Heart right ventricle (tissue), 16 donors: ENCODE results near the gene KCNRG. TPM values are rescaled to one million over a fixed set of nuclear protein-coding genes. Genes with fewer than 3 reads are reported as not detected.

Source experiments
- ATAC-seq, 8 donors: fragments of 200-7000 bp; cut with Tn5 transposase; one replicate each; pipeline ENCODE4 v1.9.1; 2020; ENCODE audit warnings: mild to moderate bottlenecking in 8 of 8, moderate library complexity in 8 of 8, moderate number of reproducible peaks in 1 of 8
- DNase-seq, 2 donors: peaks; one replicate each; pipeline ENCODE4 v3.0.0-alpha.2; 2020
- H3K27ac ChIP-seq, 10 donors: fragments of 200-600 bp; sonication (generic) in 2 of 10; one replicate each; pipeline versions ENCODE4 v1.5.0 to v1.8.0; 2020 to 2022; ENCODE audit warnings: mild to moderate bottlenecking in 3 of 10
- H3K27me3 ChIP-seq, 7 donors: fragments of 200-600 bp; one replicate each; pipeline ENCODE4 v1.8.0; 2021 to 2022; ENCODE audit warnings: mild to moderate bottlenecking in 2 of 7
- H3K36me3 ChIP-seq, 9 donors: fragments of 200-600 bp; sonication (generic) in 1 of 9; one replicate each; pipeline versions ENCODE4 v1.5.0 to v1.8.0; 2020 to 2022; ENCODE audit warnings: mild to moderate bottlenecking in 2 of 9
- H3K4me1 ChIP-seq, 9 donors: fragments of 200-600 bp; sonication (generic) in 1 of 9; one replicate each; pipeline versions ENCODE4 v1.5.0 to v1.8.0; 2020 to 2022; ENCODE audit warnings: mild to moderate bottlenecking in 4 of 9
- H3K4me3 ChIP-seq, 10 donors: fragments of 200-600 bp; sonication (generic) in 2 of 10; one replicate each; pipeline versions ENCODE4 v1.5.0 to v1.8.0; 2020 to 2022; ENCODE audit warnings: mild to moderate bottlenecking in 7 of 10, moderate library complexity in 2 of 10
- H3K9me3 ChIP-seq, 11 donors: fragments of 200-600 bp in 10 of 11; sonication (generic) in 2 of 11; one replicate each; pipeline versions ENCODE4 v1.5.0 to v1.8.0; 2013 to 2022; ENCODE audit warnings: mild to moderate bottlenecking in 2 of 11, control low read depth in 1 of 11, moderate library complexity in 1 of 11
- CTCF ChIP-seq, 9 donors: fragments of 200-600 bp; sonication (generic) in 2 of 9; IDR thresholded peaks; one replicate each; pipeline versions ENCODE4 v1.5.0 to v1.8.0; 2021 to 2022; ENCODE audit warnings: antibody characterized with exemption in 9 of 9, mild to moderate bottlenecking in 5 of 9, moderate library complexity in 1 of 9
- WGBS, 2 donors: extraction: QIAGEN DNeasy Blood & Tissue Kit; methylation state at CpG; one replicate each; pipeline ENCODE4 v1.1.7; 2013; ENCODE audit warnings: inconsistent platforms in 1 of 2; 5-methylcytosine and 5-hydroxymethylcytosine counted together
- intact Hi-C, 10 donors: fragments of 100-400 bp; cut with DNase I; formaldehyde crosslinking; loops; one replicate each; pipeline versions ENCODE4 v1.11.1 to v1.14.2; 2022
- polyA plus RNA-seq, 2 donors: library from polyadenylated mRNA; stranded (reverse); fragments of 200-250 nt; gene quantifications; one replicate each; pipeline ENCODE4 v1.2.3, GENCODE V29; 2013
- total RNA-seq, 10 donors: library from RNA; stranded (reverse); fragmentation: NEBNext Ultra II Directional in 3 of 10; extraction: Animal tissue kit (Norgen Biotek cat#: 25700) in 3 of 10; gene quantifications; one replicate each; pipeline versions ENCODE4 v1.2.1 to v1.2.4, GENCODE V29; 2021 to 2023
- donor health status: Arrhythmogenic right ventricular cardiomyopathy.
- donor health status: ischemic (EF 13 %, LVEDD 7.1; RV severe dilation, severe dysfunction).
- donor health status: healthy with polysubstance abuse.
- donor health status: DM: no; HTN: yes; CAD: no.
- donor health status: DM: no; HTN: no; CAD: no.
- donor health status: ischemic (EF 25% LVEDD 6.9; RV normal size, moderate dysfunction).
- donor health status: ischemic (EF 25% LVEDD 5.7; RV mildly dilated, moderate dysfunction).
- donor health status: healthy.
- donor health status: DM: yes; HTN: yes; CAD: no.
- donor health status: Ischemic cardiomyopathy.
- donor health status: ischemic (EF 35%, LVEDD 5.7; RV mildly dilated, moderate dysfunction).
- donor health status: nonischemic (EF 11% LVEDD 7.7; RV severe dilation, severe dysfunction).
- donor health status: DM: yes; HTN: yes; CAD: no.
- donor health status: PGD.
- donor health status: ischemic (EF 29% LVEDD 5.4; RV normal size, mild dysfunction).
- donor health status: nonischemic (EF 23%, LVEDD 6.1; RV moderate dilation, normal function).

KCNRG gene
- total and polyA plus RNA-seq, 12 donors: 0.19 to 0.86 (median 0.23) TPM; not detected in 4

DNA sequence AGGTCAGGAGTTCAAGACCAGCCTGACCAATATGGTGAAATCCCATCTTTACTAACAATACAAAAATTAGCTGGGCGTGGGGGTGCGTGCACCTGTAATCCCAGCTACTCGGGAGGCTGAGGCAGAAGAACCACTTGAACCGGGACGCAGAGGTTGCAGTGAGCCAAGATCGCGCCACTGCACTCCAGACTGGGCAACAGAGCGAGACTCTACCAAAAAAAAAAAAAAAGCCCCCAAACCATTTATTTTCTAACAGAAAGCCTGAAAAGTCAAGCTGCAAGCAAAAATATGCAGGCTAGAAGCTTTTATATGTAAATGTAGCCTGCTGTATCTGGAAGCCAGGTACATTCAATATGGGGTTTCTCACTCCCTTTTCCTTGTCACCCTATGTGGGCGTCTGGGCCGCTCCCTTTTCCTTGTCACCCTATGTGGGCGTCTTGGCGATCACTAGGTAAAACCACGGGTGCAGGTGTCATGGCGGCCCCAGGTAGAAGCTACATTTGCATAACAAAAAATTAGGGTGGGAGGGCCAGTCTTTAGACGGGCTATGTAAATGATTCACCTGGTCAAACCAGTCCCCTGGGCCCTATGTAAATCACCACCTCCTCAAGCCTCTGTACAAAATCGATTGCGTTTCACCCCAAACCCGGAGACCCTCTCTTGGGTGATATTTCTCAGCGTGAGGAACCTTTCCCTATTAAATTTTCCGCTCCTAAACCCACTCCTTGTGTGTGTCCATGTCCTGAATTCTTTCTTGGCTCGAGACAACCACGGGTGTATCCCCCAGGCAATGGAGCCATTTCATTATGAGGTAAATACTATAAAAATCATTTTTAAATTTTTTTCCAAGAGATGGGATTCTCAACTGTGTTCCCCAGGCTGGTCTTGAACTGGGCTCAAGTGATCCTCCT is 16.3 kb upstream of the KCNRG start:
- H3K9me3 ChIP-seq: no peaks in the 10 kb centered on the region
- H3K27ac ChIP-seq: peak overlapping the region in 1 of 10 donors; percentile 99
- intact Hi-C loops: loop anchor here in 8 of 10 donors (5.0 to 10.0 kb wide), 13 partner anchors 62 to 913 kb away; partner anchors contain the start of gene SPRYD7 (in 2 of the 8)
- ATAC-seq (no peak), DNase-seq (no peak)
- no peak for TF ChIP-seq CTCF (IDR thresholded peaks at IDR 0.05)
- peaks cover 11 to 71% (median 57%) of the 10 kb centered on the region in 9 donors for H3K4me1 ChIP-seq
- no peaks in the 10 kb centered on the region for H3K27me3 ChIP-seq
- 75% methylated on average over 22 of the region's 22 CpGs for WGBS, 2 donors
- peaks cover 0 to 62% (median 12%) of the 10 kb centered on the region in 9 donors for H3K36me3 ChIP-seq
- H3K4me3 ChIP-seq: peak overlapping the region in 6 of 10 donors; percentile 77 to 99 (median 92)

GRCh38 chr13:50001287-50001686 is 14.0 kb upstream of the KCNRG start:
- Histone ChIP-seq H3K27me3 (no peaks in the 10 kb centered on the region), H3K27ac (peak overlapping the region in 1 of 10 donors; percentile 6), H3K4me3 (no peak overlapping the region), H3K4me1 (peaks cover 11 to 68% (median 56%) of the 10 kb centered on the region in 9 donors), H3K36me3 (peaks cover 0 to 85% (median 17%) of the 10 kb centered on the region in 9 donors), H3K9me3 (no peaks in the 10 kb centered on the region)
- WGBS, 2 donors: 50% methylated on average over 1 of the region's 1 CpG
- ATAC-seq (no peak), DNase-seq (no peak)
- TF ChIP-seq CTCF (IDR thresholded peaks at IDR 0.05): no peak
- intact Hi-C loops: loop anchor here in 2 of 10 donors (10.0 kb wide), 2 partner anchors 64 to 94 kb away; no protein-coding TSS in a partner anchor

- ATAC-seq (no peak), DNase-seq (no peak)
- H3K27me3 ChIP-seq: no peaks in the 10 kb centered on the region
- peaks cover 0 to 99% (median 4%) of the 10 kb centered on the region in 9 donors for H3K36me3 ChIP-seq
- no peak overlapping the region for H3K4me3 ChIP-seq
- peaks cover 0 to 5% (median 0%) of the 10 kb centered on the region in 11 donors for H3K9me3 ChIP-seq
- intact Hi-C loops: loop anchor here in 3 of 10 donors (2.0 to 10.0 kb wide), 3 partner anchors 58 to 88 kb away; no protein-coding TSS in a partner anchor
- TF ChIP-seq CTCF (IDR thresholded peaks at IDR 0.05): no peak
- peak overlapping the region in 2 of 10 donors; percentile 1 to 27 for H3K27ac ChIP-seq
- H3K4me1 ChIP-seq: peaks cover 0 to 32% (median 21%) of the 10 kb centered on the region in 9 donors
- 97 to 98% methylated on average over 7 of the region's 7 CpGs for WGBS, 2 donors
Observed at GRCh38 chr13:50006426-50007135, 8.7 kb upstream of the KCNRG start.

DNA sequence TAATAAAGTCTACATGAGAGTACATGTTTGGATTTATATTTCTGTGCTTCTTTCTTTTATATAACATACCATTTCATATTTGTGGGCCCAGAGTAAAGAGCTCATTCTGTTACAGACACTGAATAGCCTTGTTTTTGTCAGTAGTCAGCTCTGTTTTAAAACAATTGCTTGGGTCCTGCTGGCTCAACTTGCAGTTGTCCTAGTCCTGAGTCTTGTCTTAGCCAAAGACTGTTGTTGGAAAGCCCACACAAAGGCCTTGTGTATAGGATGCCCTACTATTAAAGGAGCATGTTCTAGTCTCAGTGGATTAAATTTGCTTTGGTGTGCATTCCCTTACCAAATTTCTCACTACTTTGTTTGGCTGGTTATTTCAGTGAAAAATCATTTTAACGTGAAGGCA is 3.8 kb upstream of the KCNRG start:
- ATAC-seq (no peak), DNase-seq (no peak)
- intact Hi-C loops: loop anchor here in 1 of 10 donors (5.0 kb wide), 1 partner anchor 71 kb away; no protein-coding TSS in a partner anchor
- 88 to 91% methylated on average over 1 of the region's 1 CpG for WGBS, 2 donors
- Histone ChIP-seq H3K9me3 (peaks cover 0 to 5% (median 0%) of the 10 kb centered on the region in 11 donors), H3K36me3 (peaks cover 0 to 87% (median 13%) of the 10 kb centered on the region in 9 donors), H3K27ac (peak overlapping the region in 1 of 10 donors; percentile 12), H3K27me3 (no peaks in the 10 kb centered on the region), H3K4me3 (no peak overlapping the region), H3K4me1 (peaks cover 0 to 27% (median 21%) of the 10 kb centered on the region in 9 donors)
- no peak for TF ChIP-seq CTCF (IDR thresholded peaks at IDR 0.05)
